Naive thymus-derived CD8-positive, alpha-beta T cell (primary cell): ENCODE measurements around the gene CNRIP1. TPM values are rescaled to one million over a fixed set of nuclear protein-coding genes. Genes with fewer than 3 reads are reported as not detected.
"Not testable (repeated sequence)": the region's sequence is repeated elsewhere in the genome, so short reads cannot be mapped to it uniquely, and the experiment has no call there.

Experiments used
- ATAC-seq, 2 donors: fragments of 150-1000 bp; cut with Tn5 transposase in 1 of 2; sonication (Bioruptor Pico), chemical (Tn5 transposase) in 1 of 2; 1 replicate in 1 of 2; 2 replicates in 1 of 2; pipeline ENCODE4 v1.10.0; 2021; ENCODE audit warnings: mild to moderate bottlenecking in 2 of 2, moderate library complexity in 2 of 2
- POLR2A ChIA-PET: fragments of 350-600 bp; sonication (Branson Sonifier 250); formaldehyde crosslinking; loops from one replicate; lab custom pipeline; 2021; ENCODE audit warnings: antibody characterized with exemption; lab: Charles Lee
- DNase-seq, 10 donors: peaks; one replicate each; pipeline versions ENCODE4 v3.0.0 to v3.0.0-alpha.2; 2020 to 2022
- H3K27ac Mint-ChIP-seq, 10 donors: one replicate each; pipeline ENCODE4 v1.8.0; 2020 to 2022; ENCODE audit warnings: mild to moderate bottlenecking in 10 of 10, mixed read lengths in 10 of 10, moderate library complexity in 4 of 10, inconsistent platforms in 1 of 10
- H3K27me3 Mint-ChIP-seq, 5 donors: one replicate each; pipeline ENCODE4 v1.8.0; 2021 to 2022; ENCODE audit warnings: mixed read lengths in 5 of 5
- H3K36me3 Mint-ChIP-seq, 3 donors: one replicate each; pipeline ENCODE4 v1.8.0; 2020 to 2022; ENCODE audit warnings: mixed read lengths in 3 of 3, mild to moderate bottlenecking in 2 of 3, inconsistent platforms in 1 of 3
- H3K4me1 Mint-ChIP-seq, 4 donors: one replicate each; pipeline ENCODE4 v1.8.0; 2021 to 2022; ENCODE audit warnings: mixed read lengths in 4 of 4
- H3K4me3 Mint-ChIP-seq, 10 donors: one replicate each; pipeline ENCODE4 v1.8.0; 2020 to 2022; ENCODE audit warnings: mild to moderate bottlenecking in 10 of 10, mixed read lengths in 10 of 10, moderate library complexity in 6 of 10, inconsistent platforms in 1 of 10
- H3K9me3 Mint-ChIP-seq, 9 donors: one replicate each; pipeline ENCODE4 v1.8.0; 2020 to 2022; ENCODE audit warnings: mixed read lengths in 9 of 9, mild to moderate bottlenecking in 3 of 9, inconsistent platforms in 1 of 9, moderate library complexity in 1 of 9
- polyA plus RNA-seq, 3 donors: library from polyadenylated mRNA; unstranded; fragments of 300-500 nt; fragmentation: Illumina TruSeq; gene quantifications; one replicate each; pipeline ENCODE4 v1.2.3, GENCODE V29; 2021
- total RNA-seq, 8 experiments: library from RNA in 2 of 8; stranded (reverse) in 2 of 8; gene quantifications; one replicate each; pipeline ENCODE4 v1.2.3 and lab custom pipeline; 2021 to 2026

Gene CNRIP1
- total and polyA plus RNA-seq, 5 experiments from 2014 or later, result not detected

DNA sequence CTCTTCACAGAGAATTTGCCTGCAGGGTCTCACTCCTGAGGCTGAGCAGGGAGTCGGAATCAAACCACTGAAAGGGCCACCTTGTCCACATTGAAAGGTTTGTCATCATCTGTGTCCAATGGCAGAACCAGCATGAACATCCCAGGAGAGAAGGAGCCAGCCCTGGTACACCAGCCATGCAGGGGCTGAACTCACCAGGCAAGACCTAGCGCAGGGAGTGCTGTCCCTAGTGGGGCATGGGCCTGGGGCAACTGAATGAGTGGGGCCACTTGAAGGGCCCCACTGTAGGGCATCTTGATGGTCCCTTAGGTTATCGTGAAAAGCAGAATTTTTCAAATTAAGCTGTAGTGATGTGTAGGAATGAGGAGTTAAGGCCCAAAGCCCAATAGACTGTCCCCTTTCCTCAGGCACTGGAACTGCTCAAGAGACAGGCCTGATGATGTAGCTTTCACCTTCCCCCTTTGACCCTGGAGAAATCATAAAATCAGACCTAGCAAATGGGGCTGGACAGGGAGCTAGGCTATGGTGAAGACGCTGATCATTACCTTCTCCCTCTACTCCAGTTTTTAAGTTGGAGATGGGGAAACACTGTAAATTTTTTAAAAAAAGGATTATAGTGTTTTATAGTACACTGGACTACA is 37.0 kb upstream of the CNRIP1 start:
- POLR2A ChIA-PET, result no interaction called here
- H3K4me3 Mint-ChIP-seq, result no peak overlapping the region
- H3K4me1 Mint-ChIP-seq, result peaks cover 0 to under 1% (median 0%) of the 10 kb centered on the region in 4 donors
- DNase-seq, result no peak
- no peaks in the 10 kb centered on the region for H3K36me3 Mint-ChIP-seq
- no peak overlapping the region for H3K27ac Mint-ChIP-seq
- no peaks in the 10 kb centered on the region for H3K9me3 Mint-ChIP-seq
- ATAC-seq, result no peak
- H3K27me3 Mint-ChIP-seq, result no peaks in the 10 kb centered on the region

DNA sequence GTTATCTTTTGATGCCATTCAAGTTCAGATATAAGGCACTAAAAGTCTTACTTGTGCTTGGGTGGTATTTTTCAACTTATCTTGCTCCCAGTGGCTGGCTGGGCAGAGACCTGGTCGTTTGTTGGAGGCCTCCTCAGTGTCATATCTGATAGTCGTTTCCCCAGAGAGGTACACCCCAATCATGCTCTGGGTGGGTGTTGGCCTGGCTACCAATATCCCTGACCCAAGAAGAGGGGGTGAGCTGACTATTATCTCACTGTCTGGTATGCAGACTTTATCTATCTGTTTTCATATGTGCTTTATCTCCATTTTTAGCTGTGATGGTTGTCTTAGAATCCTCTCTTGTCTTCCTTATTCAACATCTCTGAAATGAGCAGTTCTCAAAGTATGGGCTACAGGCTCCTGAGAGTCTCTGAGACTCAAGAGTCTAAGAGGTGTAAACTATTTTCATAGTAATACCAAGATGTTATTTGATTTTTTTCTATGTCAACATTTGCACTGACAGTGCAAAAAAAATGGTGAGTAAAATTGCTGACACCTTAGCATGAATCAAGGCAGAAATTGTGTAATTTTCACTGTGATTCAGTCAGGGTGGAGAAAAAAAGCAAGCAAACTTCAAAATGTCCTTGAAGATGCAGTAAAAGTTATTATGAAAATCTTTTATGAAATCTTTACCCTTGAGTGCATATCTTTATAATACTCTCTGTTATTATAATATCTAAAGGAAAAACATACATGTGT is 33.1 kb upstream of the CNRIP1 start:
- no peak for DNase-seq
- no peak for ATAC-seq
- H3K4me1 Mint-ChIP-seq, result no peaks in the 10 kb centered on the region
- H3K27me3 Mint-ChIP-seq, result peaks cover 0 to 7% (median under 1%) of the 10 kb centered on the region in 5 donors
- H3K27ac Mint-ChIP-seq, result peak overlapping the region in 1 of 10 donors; percentile 46
- POLR2A ChIA-PET, result no interaction called here
- no peak overlapping the region for H3K4me3 Mint-ChIP-seq
- peaks cover 0 to 4% (median 0%) of the 10 kb centered on the region in 3 donors for H3K36me3 Mint-ChIP-seq
- H3K9me3 Mint-ChIP-seq, result no peaks in the 10 kb centered on the region

DNA sequence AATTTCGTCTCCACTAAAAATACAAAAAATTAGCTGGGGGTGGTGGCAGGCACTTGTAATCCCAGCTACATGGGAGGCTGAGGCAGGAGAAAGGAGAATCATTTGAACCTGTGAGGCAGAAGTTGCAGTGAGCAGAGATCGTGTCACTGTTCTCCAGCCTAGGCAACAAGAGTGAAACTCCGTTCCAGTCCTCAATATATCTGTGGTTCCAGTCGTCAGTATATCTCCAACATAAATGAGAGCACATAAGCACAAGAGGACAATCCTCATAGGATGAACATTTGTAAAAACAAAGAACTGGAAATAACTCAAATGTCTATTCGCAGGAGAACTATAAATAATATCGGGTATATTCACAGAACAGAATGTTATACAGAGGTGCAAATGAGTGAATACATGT is 32.2 kb upstream of the CNRIP1 start:
- Mint-ChIP-seq H3K27me3 (peaks cover 0 to 15% (median 4%) of the 10 kb centered on the region in 5 donors), H3K4me1 (no peaks in the 10 kb centered on the region), H3K9me3 (no peaks in the 10 kb centered on the region), H3K27ac (no peak overlapping the region), H3K36me3 (peaks cover 0 to 4% (median 0%) of the 10 kb centered on the region in 3 donors), H3K4me3 (no peak overlapping the region)
- POLR2A ChIA-PET, result no interaction called here
- ATAC-seq (no peak), DNase-seq (no peak)

DNA sequence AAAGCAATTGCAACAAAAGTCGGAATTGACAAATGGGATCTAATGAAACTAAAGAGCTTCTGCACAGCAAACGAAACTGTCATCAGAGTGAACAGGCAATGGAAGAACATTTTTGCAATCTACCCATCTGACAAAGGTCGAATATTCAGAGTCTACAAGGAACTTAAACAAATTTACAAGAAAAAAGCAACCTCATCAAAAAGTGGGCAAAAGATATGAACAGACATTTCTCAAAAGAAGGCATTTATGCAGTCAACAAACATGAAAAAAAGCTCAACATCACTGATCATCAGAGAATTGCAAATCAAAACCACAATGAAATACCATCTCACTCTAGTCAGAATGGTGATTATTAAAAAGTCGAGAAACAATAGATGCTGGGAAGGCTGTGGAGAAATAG is 29.3 kb upstream of the CNRIP1 start:
- ATAC-seq, POLR2A ChIA-PET, H3K4me1 Mint-ChIP-seq, H3K4me3 Mint-ChIP-seq, H3K9me3 Mint-ChIP-seq, H3K27ac Mint-ChIP-seq, H3K36me3 Mint-ChIP-seq, DNase-seq: not testable (repeated sequence)
- H3K27me3 Mint-ChIP-seq, result peaks cover 5 to 22% (median 14%) of the 10 kb centered on the region in 5 donors

DNA sequence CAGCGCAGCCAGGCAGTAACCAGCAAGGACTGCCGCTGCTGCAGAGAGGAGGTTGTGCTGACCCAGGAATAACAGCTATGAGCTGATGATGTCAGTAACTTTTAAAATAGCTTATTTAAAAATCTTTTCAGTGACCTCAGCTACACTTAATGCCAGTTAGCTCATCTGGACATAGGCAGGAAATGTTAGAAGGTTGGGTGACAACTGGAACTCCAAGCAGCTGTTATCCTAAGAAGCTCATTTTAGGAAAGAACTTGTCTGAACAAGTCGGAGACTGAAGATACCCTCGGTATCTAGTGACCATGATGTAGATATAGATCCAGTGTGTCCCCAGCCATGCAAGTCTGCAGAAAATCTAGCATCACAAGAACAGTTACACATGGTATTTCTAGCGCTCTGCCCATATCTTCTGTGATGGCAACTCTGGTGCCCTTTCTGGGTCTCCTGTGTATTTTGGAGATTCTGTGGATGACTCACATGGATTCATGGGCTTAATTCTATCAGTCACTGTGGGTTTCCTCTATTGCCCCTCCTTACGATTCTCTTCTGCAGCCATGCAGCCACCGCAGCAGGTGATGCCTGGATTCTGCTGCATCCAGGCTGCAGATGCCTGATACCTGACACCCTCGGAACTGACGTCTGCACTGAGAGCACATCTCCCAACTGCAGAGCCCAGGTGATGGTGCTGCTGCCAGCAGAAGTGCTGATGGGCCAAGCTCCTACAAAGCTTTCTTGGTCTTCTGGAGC is 25.6 kb upstream of the CNRIP1 start:
- POLR2A ChIA-PET, result no interaction called here
- H3K4me1 Mint-ChIP-seq, result no peaks in the 10 kb centered on the region
- DNase-seq, result no peak
- H3K4me3 Mint-ChIP-seq, result no peak overlapping the region
- H3K36me3 Mint-ChIP-seq, result peaks cover 0 to 4% (median 0%) of the 10 kb centered on the region in 3 donors
- H3K27me3 Mint-ChIP-seq, result peaks cover 6 to 47% (median 19%) of the 10 kb centered on the region in 5 donors
- no peaks in the 10 kb centered on the region for H3K9me3 Mint-ChIP-seq
- no peak for ATAC-seq
- no peak overlapping the region for H3K27ac Mint-ChIP-seq

DNA sequence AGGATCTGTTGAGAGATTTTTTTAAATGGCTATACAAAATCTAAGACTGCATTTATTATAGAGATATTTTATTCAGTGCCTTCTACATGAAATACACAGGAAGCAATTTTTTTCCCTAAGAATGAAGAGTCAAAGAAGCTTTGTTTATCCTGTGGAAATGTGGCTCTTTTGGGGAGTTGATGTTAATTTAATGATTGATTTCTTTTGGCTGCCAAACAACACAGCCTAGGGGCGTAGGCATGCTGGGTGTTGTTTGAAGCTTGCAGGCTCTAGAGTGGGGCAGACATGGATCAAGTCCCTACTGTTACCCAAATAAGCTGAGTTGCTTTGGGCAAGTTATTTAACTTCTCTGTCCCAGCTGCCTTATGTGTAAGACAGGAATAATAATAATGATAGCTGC is 24.3 kb upstream of the CNRIP1 start:
- H3K27ac Mint-ChIP-seq, result no peak overlapping the region
- DNase-seq, result no peak
- POLR2A ChIA-PET, result no interaction called here
- H3K9me3 Mint-ChIP-seq, result no peaks in the 10 kb centered on the region
- H3K4me1 Mint-ChIP-seq, result no peaks in the 10 kb centered on the region
- H3K36me3 Mint-ChIP-seq, result no peaks in the 10 kb centered on the region
- no peak overlapping the region for H3K4me3 Mint-ChIP-seq
- no peak for ATAC-seq
- peaks cover 11 to 59% (median 19%) of the 10 kb centered on the region in 5 donors for H3K27me3 Mint-ChIP-seq

DNA sequence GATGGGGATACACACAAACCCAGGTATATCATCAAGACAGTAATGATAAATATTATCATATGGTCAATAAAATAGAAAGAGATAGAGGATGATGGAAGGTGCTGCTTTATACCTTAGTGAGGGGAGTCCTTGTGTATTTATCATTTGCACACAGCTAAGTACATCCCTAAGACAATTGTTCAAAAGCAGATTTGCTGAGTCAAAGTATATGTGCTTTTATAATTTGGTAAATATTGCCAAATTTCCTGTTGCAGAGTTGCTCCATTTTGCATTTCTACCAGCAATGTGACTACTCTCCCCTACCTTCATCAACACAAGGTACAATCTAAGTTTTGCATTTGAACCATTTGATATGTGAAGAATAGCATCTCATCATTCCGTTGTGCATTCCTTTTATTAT is 22.7 kb upstream of the CNRIP1 start:
- no peak overlapping the region for H3K4me3 Mint-ChIP-seq
- no peak overlapping the region for H3K27ac Mint-ChIP-seq
- no peaks in the 10 kb centered on the region for H3K4me1 Mint-ChIP-seq
- DNase-seq, result no peak
- no peaks in the 10 kb centered on the region for H3K36me3 Mint-ChIP-seq
- H3K9me3 Mint-ChIP-seq, result no peaks in the 10 kb centered on the region
- POLR2A ChIA-PET, result no interaction called here
- peaks cover 11 to 49% (median 15%) of the 10 kb centered on the region in 5 donors for H3K27me3 Mint-ChIP-seq
- no peak for ATAC-seq

DNA sequence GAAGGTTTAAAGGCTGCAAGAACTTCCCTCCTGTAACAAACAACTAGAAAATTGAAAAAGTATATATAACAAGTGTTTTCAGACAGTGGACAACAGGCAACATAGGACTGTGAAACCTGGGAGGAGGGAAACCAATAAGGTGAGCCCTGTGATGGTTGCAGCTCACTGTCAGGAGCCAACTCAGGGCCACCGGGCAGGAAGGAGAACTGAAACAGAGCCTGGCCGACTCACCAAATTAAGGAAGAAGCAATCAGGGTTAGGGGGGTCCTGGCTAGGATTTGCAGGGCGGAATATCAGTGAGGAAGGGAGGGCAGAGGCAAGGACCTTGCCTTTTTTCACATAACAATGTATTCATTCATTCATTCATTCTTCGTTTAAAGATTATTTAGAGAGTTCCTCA is 21.8 kb upstream of the CNRIP1 start:
- H3K4me1 Mint-ChIP-seq, result no peaks in the 10 kb centered on the region
- H3K9me3 Mint-ChIP-seq, result no peaks in the 10 kb centered on the region
- no peaks in the 10 kb centered on the region for H3K36me3 Mint-ChIP-seq
- ATAC-seq (no peak), DNase-seq (no peak)
- POLR2A ChIA-PET, result no interaction called here
- no peak overlapping the region for H3K4me3 Mint-ChIP-seq
- peaks cover 8 to 40% (median 15%) of the 10 kb centered on the region in 5 donors for H3K27me3 Mint-ChIP-seq
- no peak overlapping the region for H3K27ac Mint-ChIP-seq

DNA sequence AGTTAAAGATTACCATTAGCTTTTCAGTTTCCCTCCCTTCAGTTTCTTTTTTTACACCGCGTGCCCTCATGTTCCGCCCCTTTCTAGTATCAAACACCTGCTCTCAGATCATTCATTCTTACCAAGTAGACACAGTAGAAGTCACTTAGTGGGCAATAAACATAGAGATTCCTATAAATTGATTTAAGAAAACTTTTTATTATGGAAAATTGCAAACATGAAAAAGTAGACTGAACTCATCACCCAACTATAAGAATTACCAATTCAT is 21.2 kb upstream of the CNRIP1 start:
- no peaks in the 10 kb centered on the region for H3K9me3 Mint-ChIP-seq
- DNase-seq (no peak), ATAC-seq (no peak)
- H3K4me3 Mint-ChIP-seq, result no peak overlapping the region
- H3K27me3 Mint-ChIP-seq, result peaks cover 5 to 38% (median 11%) of the 10 kb centered on the region in 5 donors
- H3K4me1 Mint-ChIP-seq, result no peaks in the 10 kb centered on the region
- no peak overlapping the region for H3K27ac Mint-ChIP-seq
- POLR2A ChIA-PET, result no interaction called here
- H3K36me3 Mint-ChIP-seq, result no peaks in the 10 kb centered on the region

DNA sequence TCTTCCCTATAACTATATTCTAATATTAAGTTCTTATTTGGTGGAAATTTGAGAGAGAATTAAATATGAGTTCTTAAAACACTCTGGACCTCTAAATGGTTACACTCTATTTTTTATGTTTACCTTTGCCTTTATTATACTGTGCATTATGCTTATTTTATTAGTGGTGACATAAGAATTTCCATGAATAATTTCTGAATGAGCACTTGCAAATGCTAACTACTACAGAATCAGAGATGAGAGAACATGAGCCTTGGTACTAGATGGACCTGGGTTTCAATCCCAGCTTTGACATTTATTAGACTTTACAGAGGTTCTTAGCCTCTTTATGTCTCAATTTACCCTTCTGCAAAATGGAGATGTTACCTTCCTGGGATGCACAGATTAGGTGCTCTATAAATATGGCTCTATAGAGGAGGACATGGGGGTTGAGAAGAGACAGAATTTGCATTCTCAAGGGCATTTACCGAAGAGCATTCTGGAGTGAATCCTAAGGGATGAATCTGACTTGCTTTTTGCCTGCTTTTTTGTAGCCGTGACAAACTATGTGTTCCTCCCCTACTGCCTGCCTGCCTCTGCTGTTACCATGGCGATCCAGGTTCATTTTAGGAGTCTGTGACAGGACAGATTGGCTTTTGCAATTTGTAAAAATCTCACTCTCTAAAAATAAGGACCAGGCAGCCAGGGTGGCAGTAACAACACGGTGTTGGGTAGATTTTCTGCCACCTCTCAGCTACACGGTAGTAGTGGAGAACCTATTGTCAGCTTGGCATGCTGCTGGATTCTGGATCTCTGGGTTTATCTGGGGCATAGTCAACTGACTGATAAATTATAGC is 20.7 kb upstream of the CNRIP1 start:
- H3K4me3 Mint-ChIP-seq, result no peak overlapping the region
- H3K27me3 Mint-ChIP-seq, result peaks cover 5 to 38% (median 9%) of the 10 kb centered on the region in 5 donors
- POLR2A ChIA-PET, result no interaction called here
- no peak for ATAC-seq
- H3K27ac Mint-ChIP-seq, result peak overlapping the region in 1 of 10 donors; percentile 27
- DNase-seq, result no peak
- H3K4me1 Mint-ChIP-seq, result no peaks in the 10 kb centered on the region
- no peaks in the 10 kb centered on the region for H3K36me3 Mint-ChIP-seq
- H3K9me3 Mint-ChIP-seq, result no peaks in the 10 kb centered on the region

DNA sequence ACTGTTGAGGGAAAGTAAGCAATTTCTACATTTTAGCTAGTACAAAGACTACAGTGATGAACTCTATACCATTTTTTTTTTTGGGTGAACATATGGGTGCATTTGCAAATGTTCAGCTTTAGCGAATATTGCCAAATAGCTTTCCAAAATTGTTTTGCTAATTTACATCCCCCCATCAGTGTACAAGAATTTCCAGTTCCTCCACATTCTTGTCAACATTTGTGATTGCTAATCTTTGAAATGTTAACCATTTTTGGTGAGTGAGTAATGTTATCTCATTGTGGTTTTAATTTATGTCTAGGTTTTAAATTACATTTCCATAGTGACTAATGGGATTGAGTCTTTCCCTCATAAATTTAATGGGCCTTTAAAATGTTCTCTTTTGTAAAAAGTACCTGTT is 16.4 kb upstream of the CNRIP1 start:
- ATAC-seq, result no peak
- no peak overlapping the region for H3K4me3 Mint-ChIP-seq
- H3K27me3 Mint-ChIP-seq, result peaks cover 2 to 30% (median 9%) of the 10 kb centered on the region in 5 donors
- no peak for DNase-seq
- no peaks in the 10 kb centered on the region for H3K4me1 Mint-ChIP-seq
- no peak overlapping the region for H3K27ac Mint-ChIP-seq
- peaks cover 0 to 2% (median 0%) of the 10 kb centered on the region in 3 donors for H3K36me3 Mint-ChIP-seq
- POLR2A ChIA-PET, result no interaction called here
- no peaks in the 10 kb centered on the region for H3K9me3 Mint-ChIP-seq

DNA sequence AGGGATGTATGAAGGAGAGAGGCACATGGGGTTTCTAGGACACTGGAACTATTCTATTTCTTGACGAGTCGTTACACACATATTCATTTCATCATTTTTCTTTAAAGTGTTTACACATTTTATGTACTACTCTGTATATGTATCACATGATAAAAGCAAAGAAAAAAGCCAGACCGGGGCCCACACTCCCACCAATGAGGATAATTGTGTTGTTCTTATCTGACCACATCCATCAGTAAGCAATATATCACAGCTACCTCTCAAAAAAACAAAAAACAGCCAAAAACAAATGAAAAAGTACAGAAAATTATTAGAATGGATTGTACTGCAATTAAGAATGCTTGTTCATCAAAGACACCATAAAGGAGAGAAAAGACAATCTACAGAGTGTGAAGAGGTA is 14.2 kb upstream of the CNRIP1 start:
- Mint-ChIP-seq H3K27me3 (peaks cover 4 to 13% (median 9%) of the 10 kb centered on the region in 5 donors), H3K27ac (no peak overlapping the region), H3K4me3 (no peak overlapping the region), H3K36me3 (peaks cover 0 to 2% (median 0%) of the 10 kb centered on the region in 3 donors), H3K4me1 (no peaks in the 10 kb centered on the region), H3K9me3 (no peaks in the 10 kb centered on the region)
- DNase-seq (no peak), ATAC-seq (no peak)
- POLR2A ChIA-PET, result no interaction called here
